ENCODE data around the gene PKN1.

The PKN1 gene

DNA sequence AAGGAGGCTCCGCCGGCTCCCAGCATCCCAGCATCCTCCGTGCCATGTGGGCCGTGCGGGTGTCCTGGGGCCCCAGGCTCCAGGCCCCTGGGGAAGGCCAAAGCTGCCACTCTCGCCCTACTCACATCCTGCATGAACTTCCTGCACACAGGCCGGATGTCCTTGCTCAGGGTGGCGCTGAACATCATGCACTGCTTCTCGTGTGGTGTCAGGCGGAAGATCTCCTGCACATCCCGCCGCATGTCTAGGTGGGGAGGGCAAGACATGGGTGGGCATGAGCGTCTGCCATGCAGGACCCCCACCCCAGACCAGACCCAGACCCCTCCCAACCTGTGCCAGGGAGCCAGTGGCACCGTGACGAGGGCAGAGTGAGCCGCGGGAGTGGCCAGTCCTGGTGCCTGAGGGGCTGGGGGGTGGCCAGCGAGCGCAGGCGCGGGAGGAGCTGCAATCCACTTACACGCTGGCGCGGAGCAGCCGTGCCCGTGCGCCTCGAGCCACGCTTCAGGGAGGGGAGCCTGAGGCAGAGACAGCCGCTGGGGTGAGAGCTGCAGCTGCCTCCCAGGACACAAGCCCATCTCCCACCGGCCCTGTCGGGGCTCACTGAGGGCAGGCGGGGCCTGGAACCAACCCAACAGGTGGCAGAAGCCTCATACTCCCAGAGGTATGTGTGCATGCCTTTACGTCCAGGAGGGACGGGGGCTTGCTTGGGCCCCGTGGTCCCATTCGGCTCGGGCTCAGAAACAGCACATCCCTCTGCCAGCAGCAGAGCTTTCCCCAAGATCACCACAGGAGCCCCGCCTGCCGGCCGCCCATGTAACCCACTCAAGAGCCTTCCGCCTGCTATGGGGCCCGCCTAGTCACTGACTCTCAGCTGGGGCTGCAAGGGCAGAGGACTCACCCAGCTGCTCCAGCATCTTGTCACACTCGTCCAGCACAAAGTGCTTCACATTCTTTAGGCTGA is 22.7 kb upstream of the PKN1 start:
- no peak for DNase-seq (ENCODE audit: low spot score in 2 of 2)
- in situ Hi-C loops (cut with MboI; ENCODE audit: low sequenced_read_pairs): no loop called here
- Histone ChIP-seq H3K36me3 (replicated peaks) (peaks cover 88% of the 10 kb centered on the region), H3K4me3 (no peak overlapping the region), H3K27me3 (ENCODE audit: low read depth) (no peaks in the 10 kb centered on the region), H3K9me3 (no peaks in the 10 kb centered on the region), H3K4me1 (peaks cover 2% of the 10 kb centered on the region)

GRCh38 chr19:14411161-14411937 is 21.8 kb upstream of the PKN1 start:
- Histone ChIP-seq H3K4me3 (no peak overlapping the region), H3K4me1 (peaks cover 6% of the 10 kb centered on the region), H3K27me3 (ENCODE audit: low read depth) (no peaks in the 10 kb centered on the region), H3K36me3 (replicated peaks) (peaks cover 91% of the 10 kb centered on the region), H3K9me3 (no peaks in the 10 kb centered on the region)
- in situ Hi-C loops (cut with MboI; ENCODE audit: low sequenced_read_pairs): no loop called here
- DNase-seq (ENCODE audit: low spot score in 2 of 2): no peak

GRCh38 chr19:14411938-14412245 is 21.2 kb upstream of the PKN1 start:
- H3K4me3 ChIP-seq: no peak overlapping the region
- no peak for DNase-seq (ENCODE audit: low spot score in 2 of 2)
- in situ Hi-C loops (cut with MboI; ENCODE audit: low sequenced_read_pairs): no loop called here
- no peaks in the 10 kb centered on the region for H3K9me3 ChIP-seq
- H3K36me3 ChIP-seq (replicated peaks): peaks cover 91% of the 10 kb centered on the region
- H3K27me3 ChIP-seq (ENCODE audit: low read depth): no peaks in the 10 kb centered on the region
- peaks cover 6% of the 10 kb centered on the region for H3K4me1 ChIP-seq

GRCh38 chr19:14412324-14412995 is 20.6 kb upstream of the PKN1 start:
- in situ Hi-C loops (cut with MboI; ENCODE audit: low sequenced_read_pairs): no loop called here
- Histone ChIP-seq H3K9me3 (no peaks in the 10 kb centered on the region), H3K4me3 (no peak overlapping the region), H3K4me1 (peaks cover 6% of the 10 kb centered on the region), H3K27me3 (ENCODE audit: low read depth) (no peaks in the 10 kb centered on the region), H3K36me3 (replicated peaks) (peaks cover 88% of the 10 kb centered on the region)
- DNase-seq (ENCODE audit: low spot score in 2 of 2): no peak

DNA sequence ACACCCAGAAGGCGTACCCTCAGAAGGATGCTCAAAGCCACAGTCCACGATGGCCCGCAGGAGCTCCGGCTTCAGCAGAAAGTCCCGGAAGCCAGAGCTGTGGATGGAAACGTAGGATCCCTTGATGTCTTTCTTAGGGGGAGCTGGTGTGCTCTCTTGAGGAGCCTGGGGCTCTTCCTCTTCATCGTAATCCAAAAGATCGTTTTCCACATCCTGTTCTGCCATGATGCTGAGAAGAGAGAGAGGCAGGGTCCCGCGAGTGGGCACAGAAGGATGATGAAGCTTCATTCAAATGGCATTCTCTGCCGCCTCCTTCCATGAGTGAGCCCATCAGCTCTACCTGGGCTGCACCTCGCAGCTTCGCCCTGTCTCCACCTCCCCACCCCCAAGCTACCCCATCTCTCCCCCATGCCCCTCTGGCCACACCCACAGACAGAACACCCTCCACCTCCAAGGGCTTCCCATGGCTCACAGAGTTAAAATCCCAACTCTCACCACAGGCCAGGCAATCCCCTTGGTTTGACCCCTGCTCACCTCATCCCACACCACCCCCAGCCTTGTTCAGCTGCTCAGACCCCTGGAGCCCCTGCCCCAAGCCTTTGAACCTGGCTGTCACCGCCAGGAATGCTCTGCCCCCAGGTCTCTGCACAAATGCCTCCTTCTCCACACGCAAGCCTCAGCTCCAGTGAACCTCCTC is 20.0 kb upstream of the PKN1 start:
- Histone ChIP-seq H3K9me3 (no peaks in the 10 kb centered on the region), H3K27me3 (ENCODE audit: low read depth) (no peaks in the 10 kb centered on the region), H3K4me3 (no peak overlapping the region), H3K36me3 (replicated peaks) (peaks cover 81% of the 10 kb centered on the region), H3K4me1 (peaks cover 6% of the 10 kb centered on the region)
- in situ Hi-C loops (cut with MboI; ENCODE audit: low sequenced_read_pairs): no loop called here
- DNase-seq (ENCODE audit: low spot score in 2 of 2): no peak

GRCh38 chr19:14413693-14414181 is 19.4 kb upstream of the PKN1 start:
- Histone ChIP-seq H3K27me3 (ENCODE audit: low read depth) (no peaks in the 10 kb centered on the region), H3K4me3 (no peak overlapping the region), H3K36me3 (replicated peaks) (peaks cover 75% of the 10 kb centered on the region), H3K4me1 (peaks cover 6% of the 10 kb centered on the region), H3K9me3 (no peaks in the 10 kb centered on the region)
- in situ Hi-C loops (cut with MboI; ENCODE audit: low sequenced_read_pairs): no loop called here
- DNase-seq (ENCODE audit: low spot score in 2 of 2): peak in 1 of 2 experiments; percentile 32

DNA sequence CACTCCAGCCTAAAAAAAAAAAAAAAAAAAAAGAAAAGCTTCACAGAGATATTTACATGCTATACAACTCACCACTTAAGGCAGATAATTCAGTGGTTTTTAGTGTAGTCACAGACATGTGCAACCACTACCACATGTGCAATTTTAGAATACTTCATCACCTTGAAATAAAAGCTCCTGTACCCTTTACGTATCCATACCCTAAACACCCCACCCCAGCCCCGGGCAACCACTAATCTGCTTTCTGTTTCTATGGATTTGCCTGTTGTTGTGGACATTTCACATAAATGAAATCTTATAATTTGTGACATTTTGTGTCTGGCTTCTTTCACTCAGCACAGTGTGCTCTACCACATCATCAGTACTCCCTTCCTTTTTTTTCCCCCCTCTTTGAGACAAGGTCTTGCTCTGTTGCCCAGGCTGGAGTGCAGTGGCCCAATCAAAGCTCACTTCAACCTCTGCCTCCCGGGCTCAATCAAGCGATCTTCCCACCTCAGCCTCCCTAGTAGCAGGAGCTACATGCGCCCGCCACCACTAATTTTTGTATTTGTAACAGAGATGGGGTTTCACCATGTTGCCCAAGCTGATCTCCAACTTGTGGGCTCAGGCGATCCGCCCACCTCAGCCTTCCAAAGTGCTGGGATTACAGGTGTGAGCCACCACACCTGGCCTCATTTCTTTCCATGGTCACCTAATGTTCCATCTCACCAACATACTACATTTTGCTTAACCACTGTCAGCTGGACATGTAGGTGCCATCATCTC is 18.0 kb upstream of the PKN1 start:
- in situ Hi-C loops (cut with MboI; ENCODE audit: low sequenced_read_pairs): no loop called here
- no peaks in the 10 kb centered on the region for H3K27me3 ChIP-seq (ENCODE audit: low read depth)

DNA sequence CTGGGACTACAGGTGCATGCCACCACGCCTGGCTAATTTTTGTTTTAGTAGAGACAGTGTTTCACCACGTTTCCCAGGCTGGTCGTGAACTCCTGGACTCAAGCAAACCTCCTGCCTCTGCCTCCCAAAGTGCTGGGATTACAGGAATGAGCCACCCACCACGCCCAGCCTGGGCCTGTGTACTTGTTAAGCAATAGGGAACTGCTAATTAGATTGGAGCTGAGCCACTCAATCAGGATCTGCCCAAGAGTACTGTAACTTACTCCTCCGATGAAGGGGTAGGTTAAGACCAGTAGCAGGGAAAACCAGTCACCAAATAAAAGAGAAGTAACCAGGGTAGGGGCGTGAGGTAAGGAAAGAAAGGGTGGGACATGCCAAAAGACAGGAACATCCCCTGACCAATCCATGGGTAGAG is 16.3 kb upstream of the PKN1 start:
- Histone ChIP-seq H3K9me3 (no peaks in the 10 kb centered on the region), H3K4me3 (peak overlapping the region; percentile 95), H3K4me1 (peaks cover 10% of the 10 kb centered on the region), H3K36me3 (replicated peaks) (peaks cover 44% of the 10 kb centered on the region), H3K27me3 (ENCODE audit: low read depth) (no peaks in the 10 kb centered on the region)
- peak in 1 of 2 experiments; percentile 41 for DNase-seq (ENCODE audit: low spot score in 2 of 2)
- in situ Hi-C loops (cut with MboI; ENCODE audit: low sequenced_read_pairs): no loop called here

More for the DNA sequence above, 18.0 kb upstream of the PKN1 start:
- peak in 1 of 2 experiments; percentile 43 for DNase-seq (ENCODE audit: low spot score in 2 of 2)
- no peaks in the 10 kb centered on the region for H3K9me3 ChIP-seq
- H3K4me1 ChIP-seq: peaks cover 10% of the 10 kb centered on the region
- H3K36me3 ChIP-seq (replicated peaks): peaks cover 61% of the 10 kb centered on the region
- no peak overlapping the region for H3K4me3 ChIP-seq

DNA sequence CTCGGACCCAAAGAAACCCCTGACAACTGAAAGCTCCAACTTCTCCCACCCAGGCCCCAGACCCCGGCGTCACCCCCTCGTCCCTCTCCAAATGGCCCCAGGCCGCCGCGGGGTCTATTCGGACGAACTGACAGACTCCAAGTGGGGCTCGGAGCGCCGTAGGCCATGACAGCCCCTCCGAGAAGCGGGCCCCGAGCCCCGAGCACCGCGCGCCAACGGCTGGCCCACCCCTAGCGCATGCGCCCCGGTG is 14.3 kb upstream of the PKN1 start:
- H3K36me3 ChIP-seq (replicated peaks): peaks cover 24% of the 10 kb centered on the region
- no peaks in the 10 kb centered on the region for H3K9me3 ChIP-seq
- H3K27me3 ChIP-seq (ENCODE audit: low read depth): no peaks in the 10 kb centered on the region
- H3K4me3 ChIP-seq: peak overlapping the region; percentile 95
- in situ Hi-C loops (cut with MboI; ENCODE audit: low sequenced_read_pairs): no loop called here
- no peak for DNase-seq (ENCODE audit: low spot score in 2 of 2)
- peaks cover 13% of the 10 kb centered on the region for H3K4me1 ChIP-seq

DNA sequence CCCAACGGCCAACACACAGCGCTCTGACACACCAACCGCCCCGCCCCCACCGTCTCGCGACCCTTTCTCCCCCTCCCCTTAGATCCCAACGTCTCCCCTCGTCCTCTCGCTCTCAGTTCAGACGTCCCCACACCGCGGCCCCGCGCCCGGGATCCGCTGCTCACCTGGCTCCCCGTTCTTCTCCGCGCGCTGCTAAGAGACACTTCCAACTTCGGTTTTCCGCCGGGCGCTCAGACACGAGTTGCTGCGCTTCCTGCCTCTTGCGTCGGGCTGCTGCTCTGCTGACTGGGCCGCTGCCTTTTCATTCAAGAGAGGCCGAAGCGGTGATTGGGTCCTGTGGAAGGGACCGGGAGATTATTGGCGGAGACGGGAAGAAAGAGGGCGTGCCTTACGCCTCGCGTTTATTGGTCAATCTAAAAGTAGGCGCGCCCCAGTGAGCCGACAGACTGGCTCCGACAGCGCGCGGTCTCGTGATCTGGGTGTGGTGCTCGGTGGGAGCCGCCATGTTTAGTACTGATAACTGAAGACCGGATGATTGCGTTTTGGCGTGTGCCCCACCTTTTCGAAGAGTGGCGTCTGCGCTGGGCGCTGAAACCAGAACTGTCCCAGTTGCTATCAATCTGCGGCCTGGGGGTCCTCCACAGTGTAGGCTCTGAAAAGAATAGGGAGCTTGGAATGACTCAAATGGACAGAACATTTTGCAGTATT is 13.8 kb upstream of the PKN1 start, which contains the start of gene DDX39A:
DDX39A (minus strand) TSS at position 236 of the 708 bp plus-strand sequence. CDS start 6,121 bp downstream, outside the sequence.
- Histone ChIP-seq H3K27me3 (ENCODE audit: low read depth) (no peaks in the 10 kb centered on the region), H3K36me3 (replicated peaks) (peaks cover 22% of the 10 kb centered on the region), H3K4me3 (peak within 1 kb of the TSS; percentile 95), H3K4me1 (peaks cover 17% of the 10 kb centered on the region), H3K9me3 (no peaks in the 10 kb centered on the region)
- in situ Hi-C loops (cut with MboI; ENCODE audit: low sequenced_read_pairs): no loop called here
- DNase-seq (ENCODE audit: low spot score in 2 of 2): peak; percentile 99

- Histone ChIP-seq H3K4me3 (no peak overlapping the region), H3K36me3 (replicated peaks) (no peaks in the 10 kb centered on the region), H3K4me1 (peaks cover 10% of the 10 kb centered on the region), H3K27me3 (ENCODE audit: low read depth) (no peaks in the 10 kb centered on the region), H3K9me3 (no peaks in the 10 kb centered on the region)
- in situ Hi-C loops (cut with MboI; ENCODE audit: low sequenced_read_pairs): no loop called here
- DNase-seq (ENCODE audit: low spot score in 2 of 2): no peak
Measured at GRCh38 chr19:14425696-14426138, 7.4 kb upstream of the PKN1 start.

- Histone ChIP-seq H3K4me3 (no peak overlapping the region), H3K4me1 (peaks cover 10% of the 10 kb centered on the region), H3K27me3 (ENCODE audit: low read depth) (no peaks in the 10 kb centered on the region), H3K36me3 (replicated peaks) (no peaks in the 10 kb centered on the region), H3K9me3 (no peaks in the 10 kb centered on the region)
- DNase-seq (ENCODE audit: low spot score in 2 of 2): no peak
- in situ Hi-C loops (cut with MboI; ENCODE audit: low sequenced_read_pairs): no loop called here
Measured at GRCh38 chr19:14427461-14427860, 5.6 kb upstream of the PKN1 start.
